Measurements from ENCODE around the gene GABRD.

GABRD gene

DNA sequence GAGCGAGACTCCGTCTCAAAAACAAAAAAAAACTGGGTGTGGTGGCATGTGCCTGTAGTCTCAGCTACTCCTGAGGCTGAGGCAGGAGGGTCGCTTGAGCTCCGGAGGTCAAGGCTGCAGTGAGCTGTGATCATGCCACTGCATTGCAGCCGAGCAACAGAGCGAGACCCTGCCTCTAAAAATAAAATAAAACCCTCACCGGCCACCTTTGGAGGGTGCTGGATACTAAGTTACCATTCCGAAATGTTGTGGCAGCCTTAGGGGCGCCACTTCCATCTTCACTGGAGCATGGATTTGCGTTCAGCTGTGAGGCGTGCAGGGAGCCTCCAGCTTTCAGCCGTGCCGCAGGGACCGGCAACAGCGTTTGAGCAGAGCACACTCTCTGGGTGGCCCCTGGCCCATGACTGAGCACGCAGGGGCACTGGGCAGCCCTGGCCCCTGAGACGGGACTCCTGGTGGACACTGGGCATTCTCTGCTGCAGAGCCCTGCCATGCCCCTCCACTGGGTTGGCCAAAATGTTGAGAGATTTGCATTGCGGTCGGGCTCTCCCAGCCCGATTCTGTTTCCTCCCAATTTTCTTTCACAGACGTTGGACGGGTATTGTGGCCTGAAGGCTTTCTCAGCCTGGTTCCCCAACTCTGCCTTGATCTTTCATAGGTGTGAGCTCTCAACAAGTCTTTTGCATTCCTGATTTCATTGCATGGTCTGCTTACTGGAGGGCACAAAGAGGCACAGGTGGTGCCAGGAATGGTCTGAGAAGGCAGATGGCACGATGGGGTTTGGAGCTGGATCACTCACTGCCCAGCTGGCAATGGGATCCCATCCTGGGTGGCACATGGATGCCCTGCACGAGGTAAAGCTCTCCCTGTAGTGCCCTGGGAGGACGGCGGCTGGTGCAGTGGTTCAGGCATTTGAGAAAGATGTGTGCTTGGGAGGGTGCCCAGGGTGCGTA is 9.8 kb upstream of the GABRD start:
- ATAC-seq = no peak
- no peak for TF ChIP-seq ARNTL (CRISPR knock-in tag; IDR thresholded peaks at IDR 0.05; ENCODE audit: borderline replicate concordance, low read depth)
- no peak for TF ChIP-seq TCF4 (CRISPR knock-in tag; IDR thresholded peaks at IDR 0.05; ENCODE audit: borderline replicate concordance)
- no peak for TF ChIP-seq RARB (CRISPR knock-in tag; IDR thresholded peaks at IDR 0.05)
- no peak for TF ChIP-seq ISL1 (CRISPR knock-in tag; IDR thresholded peaks at IDR 0.05)

GRCh38 chr1:2014181-2014580 is 5.0 kb upstream of the GABRD start:
- ATAC-seq = no peak

DNA sequence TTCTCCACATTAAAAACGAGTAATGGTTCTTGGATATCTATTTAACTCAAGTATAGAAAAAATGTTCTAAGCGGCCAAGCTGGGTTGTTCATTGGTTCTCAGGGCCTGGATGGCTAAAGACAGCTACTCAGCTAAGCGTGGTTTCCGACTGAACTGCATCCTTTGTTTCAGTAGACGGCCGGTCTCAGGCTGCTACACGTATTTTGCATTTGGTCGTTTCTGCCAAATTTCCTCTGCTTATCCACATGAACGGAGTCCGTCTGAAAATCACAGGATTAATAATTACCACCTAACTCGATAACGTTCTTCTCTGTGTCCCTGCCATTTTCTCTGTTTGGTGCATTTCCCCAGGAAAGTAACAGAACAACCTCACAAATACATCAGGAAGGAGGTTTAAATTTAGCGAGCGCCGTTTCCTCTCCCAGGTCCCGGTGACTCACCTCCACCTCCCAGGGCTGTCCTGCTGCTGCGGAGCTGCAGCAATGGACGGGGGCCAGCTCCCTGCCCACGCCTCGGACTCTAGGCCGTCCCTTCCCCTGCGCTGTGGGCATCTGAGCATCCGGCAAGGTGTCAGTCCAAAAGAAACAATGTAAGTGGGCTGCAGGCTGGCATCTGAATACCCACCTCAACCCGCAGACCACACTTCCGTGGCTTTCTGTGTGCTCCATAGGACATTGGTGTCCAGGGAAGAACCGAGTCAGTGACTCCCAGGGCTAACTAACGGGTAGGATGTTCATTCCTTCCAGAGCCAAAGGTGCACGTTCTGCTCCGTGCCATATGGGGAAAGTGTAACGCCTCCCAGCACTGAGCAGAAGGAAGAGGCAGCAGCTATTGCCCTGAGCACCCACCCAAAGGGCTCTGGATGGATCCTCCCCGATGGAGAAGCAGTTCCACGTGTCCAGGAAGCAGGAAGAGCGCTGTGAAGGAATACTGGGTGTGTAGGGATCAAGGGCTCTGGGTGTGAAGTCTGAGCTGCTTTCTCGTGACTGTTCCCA is 4.1 kb upstream of the GABRD start:
- ATAC-seq = no peak
- TF ChIP-seq ZNF565 (CRISPR knock-in tag; conservative IDR thresholded peaks at IDR 0.05; ENCODE audit: low read depth) (no peak), ZNF70 (CRISPR knock-in tag; IDR thresholded peaks at IDR 0.05) (no peak), TCF4 (CRISPR knock-in tag; IDR thresholded peaks at IDR 0.05; ENCODE audit: borderline replicate concordance) (no peak), ZFP30 (CRISPR knock-in tag; IDR thresholded peaks at IDR 0.05) (no peak), SNAI2 (CRISPR knock-in tag; IDR thresholded peaks at IDR 0.05) (no peak), ZFP3 (CRISPR knock-in tag; IDR thresholded peaks at IDR 0.05) (no peak), ESRRG (CRISPR knock-in tag; IDR thresholded peaks at IDR 0.05) (no peak), PPARA (CRISPR knock-in tag; IDR thresholded peaks at IDR 0.05; ENCODE audit: borderline replicate concordance) (no peak), CSDC2 (CRISPR knock-in tag; IDR thresholded peaks at IDR 0.05) (no peak), ARNTL (CRISPR knock-in tag; IDR thresholded peaks at IDR 0.05; ENCODE audit: borderline replicate concordance, low read depth) (no peak), BACH2 (CRISPR knock-in tag; IDR thresholded peaks at IDR 0.05; ENCODE audit: borderline replicate concordance) (no peak)
- TF ChIP-seq, protein P1, sequence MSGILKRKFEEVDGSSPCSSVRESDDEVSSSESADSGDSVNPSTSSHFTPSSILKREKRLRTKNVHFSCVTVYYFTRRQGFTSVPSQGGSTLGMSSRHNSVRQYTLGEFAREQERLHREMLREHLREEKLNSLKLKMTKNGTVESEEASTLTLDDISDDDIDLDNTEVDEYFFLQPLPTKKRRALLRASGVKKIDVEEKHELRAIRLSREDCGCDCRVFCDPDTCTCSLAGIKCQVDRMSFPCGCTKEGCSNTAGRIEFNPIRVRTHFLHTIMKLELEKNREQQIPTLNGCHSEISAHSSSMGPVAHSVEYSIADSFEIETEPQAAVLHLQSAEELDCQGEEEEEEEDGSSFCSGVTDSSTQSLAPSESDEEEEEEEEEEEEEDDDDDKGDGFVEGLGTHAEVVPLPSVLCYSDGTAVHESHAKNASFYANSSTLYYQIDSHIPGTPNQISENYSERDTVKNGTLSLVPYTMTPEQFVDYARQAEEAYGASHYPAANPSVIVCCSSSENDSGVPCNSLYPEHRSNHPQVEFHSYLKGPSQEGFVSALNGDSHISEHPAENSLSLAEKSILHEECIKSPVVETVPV (CRISPR knock-in tag; IDR thresholded peaks at IDR 0.05) = no peak

More at GRCh38 chr1:2014181-2014580, 5.0 kb upstream of the GABRD start:
- TF ChIP-seq, protein P1 (CRISPR knock-in tag; IDR thresholded peaks at IDR 0.05) = no peak
- TF ChIP-seq PATZ1 (CRISPR knock-in tag; IDR thresholded peaks at IDR 0.05; ENCODE audit: borderline replicate concordance) (no peak), ZFP30 (CRISPR knock-in tag; IDR thresholded peaks at IDR 0.05) (no peak)

DNA sequence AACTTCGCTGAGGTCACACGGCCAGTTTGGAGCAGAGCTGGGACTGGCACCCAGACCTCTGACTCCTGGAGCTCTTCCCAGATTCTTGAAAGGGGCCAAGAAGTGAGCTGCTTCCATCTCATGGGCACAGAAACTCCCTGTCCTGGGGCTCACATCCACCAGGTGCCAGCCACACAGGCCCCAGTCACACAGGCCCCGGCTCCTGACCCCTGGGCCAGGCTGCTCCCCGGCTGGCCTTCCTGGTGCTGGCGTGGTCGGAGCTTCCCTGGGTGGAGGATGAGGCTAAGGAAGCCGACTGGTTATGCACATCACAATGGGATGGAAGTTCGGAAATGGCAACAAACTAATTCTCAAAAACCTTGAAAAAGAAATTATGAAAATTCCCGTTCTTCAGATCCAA is 3.0 kb upstream of the GABRD start:
- ATAC-seq = no peak
- TF ChIP-seq CSDC2 (CRISPR knock-in tag; IDR thresholded peaks at IDR 0.05) (no peak), ARNTL (CRISPR knock-in tag; IDR thresholded peaks at IDR 0.05; ENCODE audit: borderline replicate concordance, low read depth) (no peak), ZFP30 (CRISPR knock-in tag; IDR thresholded peaks at IDR 0.05) (no peak), GLIS3 (CRISPR knock-in tag; IDR thresholded peaks at IDR 0.05) (no peak), ESRRG (CRISPR knock-in tag; IDR thresholded peaks at IDR 0.05) (no peak), POU6F1 (CRISPR knock-in tag; IDR thresholded peaks at IDR 0.05; ENCODE audit: borderline replicate concordance, low read depth) (no peak), SNAI2 (CRISPR knock-in tag; IDR thresholded peaks at IDR 0.05) (no peak), ZNF8 (CRISPR knock-in tag; IDR thresholded peaks at IDR 0.05) (no peak), OSR1 (CRISPR knock-in tag; IDR thresholded peaks at IDR 0.05) (no peak), PPARA (CRISPR knock-in tag; IDR thresholded peaks at IDR 0.05; ENCODE audit: borderline replicate concordance) (no peak), TCF4 (CRISPR knock-in tag; IDR thresholded peaks at IDR 0.05; ENCODE audit: borderline replicate concordance) (no peak), TSHZ2 (CRISPR knock-in tag; IDR thresholded peaks at IDR 0.05) (no peak), TOX (CRISPR knock-in tag; IDR thresholded peaks at IDR 0.05; ENCODE audit: borderline replicate concordance) (no peak)
- TF ChIP-seq, protein P1 (CRISPR knock-in tag; IDR thresholded peaks at IDR 0.05) = no peak
